Neural progenitor cell (in vitro differentiated cells): ENCODE results near the gene GDF11.

Source experiments
- CTCF ChIP-seq: fragments of 200-600 bp; sonication (generic); IDR thresholded peaks from 2 replicates; pipeline ENCODE4 v1.5.1; 2017; ENCODE audit warnings: antibody characterized with exemption, mild to moderate bottlenecking
- EZH2phosphoT487 ChIP-seq: fragments of 200-600 bp; sonication (generic); IDR thresholded peaks from 2 replicates; pipeline ENCODE4 v1.6.1; 2017; ENCODE audit warnings: antibody characterized with exemption

- TF ChIP-seq CTCF = no peak
- TF ChIP-seq EZH2phosphoT487 = no peak
Measured at GRCh38 chr12:55711786-55712553, 31.0 kb upstream of the GDF11 start.
